Mucosa of descending colon (tissue), 3 donors: ENCODE measurements around the gene GMCL1. TPM values are rescaled to one million over a fixed set of nuclear protein-coding genes. Genes with fewer than 3 reads are reported as not detected.
A peak's percentile ranks its signal among the peaks of the same experiment; 100 is the strongest.

Experiments used
- ATAC-seq: fragments of 200-7000 bp; cut with Tn5 transposase; one replicate; pipeline ENCODE4 v1.9.1; 2020; ENCODE audit warnings: mild to moderate bottlenecking, moderate library complexity
- DNase-seq, 3 donors: peaks; one replicate each; pipeline ENCODE4 v3.0.0-alpha.2; 2020
- H3K36me3 ChIP-seq: fragments of 200-600 bp; one replicate; pipeline ENCODE4 v1.8.0; 2021; ENCODE audit warnings: low read depth, mild to moderate bottlenecking
- H3K4me1 ChIP-seq: fragments of 200-600 bp; one replicate; pipeline ENCODE4 v1.8.0; 2021; ENCODE audit warnings: low read depth, mild to moderate bottlenecking
- H3K4me3 ChIP-seq: fragments of 200-600 bp; one replicate; pipeline ENCODE4 v1.8.0; 2021; ENCODE audit warnings: mild to moderate bottlenecking
- H3K9me3 ChIP-seq: fragments of 200-600 bp; one replicate; pipeline ENCODE4 v1.8.0; 2021; ENCODE audit warnings: mild to moderate bottlenecking
- intact Hi-C, 2 donors: fragments of 100-400 bp; cut with DNase I in 1 of 2; cut with micrococcal nuclease in 1 of 2; formaldehyde crosslinking; loops; one replicate each; pipeline versions ENCODE4 v1.11.0 to v1.11.1; 2022; cut with DNase I, micrococcal nuclease
- total RNA-seq, 3 donors: library from RNA; stranded (reverse); fragmentation: NEBNext Ultra II Directional in 2 of 3; extraction: Animal tissue kit (Norgen Biotek cat#: 25700) in 2 of 3; gene quantifications; one replicate each; pipeline versions ENCODE4 v1.2.1 to v1.2.4, GENCODE V29; 2021 to 2023
- TF ChIP-seq, protein P1 (sequence below): fragments of 200-600 bp; IDR thresholded peaks from one replicate; pipeline ENCODE4 v1.8.0; 2022; ENCODE audit warnings: antibody characterized with exemption, mild to moderate bottlenecking
- donor health status: DM: no; HTN: no; CAD: no; lungs with moderate emphysema.
- donor health status: DM: no; HTN: no; CAD: no.
- donor health status: DM: no; HTN: yes; CAD: no.

Gene GMCL1
- total RNA-seq, 3 donors from 2014 or later = 13.5 to 30.2 (median 18.8) TPM

GRCh38 chr2:69926849-69927515 is 97.5 kb downstream of the GMCL1 start:
- TF ChIP-seq, protein P1, sequence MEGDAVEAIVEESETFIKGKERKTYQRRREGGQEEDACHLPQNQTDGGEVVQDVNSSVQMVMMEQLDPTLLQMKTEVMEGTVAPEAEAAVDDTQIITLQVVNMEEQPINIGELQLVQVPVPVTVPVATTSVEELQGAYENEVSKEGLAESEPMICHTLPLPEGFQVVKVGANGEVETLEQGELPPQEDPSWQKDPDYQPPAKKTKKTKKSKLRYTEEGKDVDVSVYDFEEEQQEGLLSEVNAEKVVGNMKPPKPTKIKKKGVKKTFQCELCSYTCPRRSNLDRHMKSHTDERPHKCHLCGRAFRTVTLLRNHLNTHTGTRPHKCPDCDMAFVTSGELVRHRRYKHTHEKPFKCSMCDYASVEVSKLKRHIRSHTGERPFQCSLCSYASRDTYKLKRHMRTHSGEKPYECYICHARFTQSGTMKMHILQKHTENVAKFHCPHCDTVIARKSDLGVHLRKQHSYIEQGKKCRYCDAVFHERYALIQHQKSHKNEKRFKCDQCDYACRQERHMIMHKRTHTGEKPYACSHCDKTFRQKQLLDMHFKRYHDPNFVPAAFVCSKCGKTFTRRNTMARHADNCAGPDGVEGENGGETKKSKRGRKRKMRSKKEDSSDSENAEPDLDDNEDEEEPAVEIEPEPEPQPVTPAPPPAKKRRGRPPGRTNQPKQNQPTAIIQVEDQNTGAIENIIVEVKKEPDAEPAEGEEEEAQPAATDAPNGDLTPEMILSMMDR = no peak
- ATAC-seq = peak; percentile 47
- Histone ChIP-seq H3K4me1 (no peaks in the 10 kb centered on the region), H3K36me3 (no peaks in the 10 kb centered on the region), H3K9me3 (no peaks in the 10 kb centered on the region), H3K4me3 (no peak overlapping the region)
- intact Hi-C loops = no loop called here
- DNase-seq = no peak

Other genes starting within 250 kb of the GMCL1 start
- gene AAK1, start 185.9 kb upstream of the GMCL1 start, total RNA-seq = 10 to 100 TPM; 62.4 to 68.4 (median 66.2) TPM
- 100 to 1,000 TPM; 176 to 345 (median 228) TPM for gene ANXA4, start 87.5 kb upstream of the GMCL1 start, total RNA-seq
- gene SNRNP27, start 64.3 kb downstream of the GMCL1 start, total RNA-seq = 10 to 100 TPM; 23.9 to 37.5 (median 34.5) TPM
- 100 to 1,000 TPM in 2 of 3 donors, 10 to 100 TPM in 1; 98.6 to 202 (median 122) TPM for gene MXD1, start 85.4 kb downstream of the GMCL1 start, total RNA-seq
- 1 to 10 TPM in 1 of 3 donors, under 1 TPM in 2; 0.55 to 1.1 (median 0.55) TPM for gene ASPRV1, start 132.0 kb downstream of the GMCL1 start, total RNA-seq